ENCODE data around the gene SFXN5.

SFXN5 gene

DNA sequence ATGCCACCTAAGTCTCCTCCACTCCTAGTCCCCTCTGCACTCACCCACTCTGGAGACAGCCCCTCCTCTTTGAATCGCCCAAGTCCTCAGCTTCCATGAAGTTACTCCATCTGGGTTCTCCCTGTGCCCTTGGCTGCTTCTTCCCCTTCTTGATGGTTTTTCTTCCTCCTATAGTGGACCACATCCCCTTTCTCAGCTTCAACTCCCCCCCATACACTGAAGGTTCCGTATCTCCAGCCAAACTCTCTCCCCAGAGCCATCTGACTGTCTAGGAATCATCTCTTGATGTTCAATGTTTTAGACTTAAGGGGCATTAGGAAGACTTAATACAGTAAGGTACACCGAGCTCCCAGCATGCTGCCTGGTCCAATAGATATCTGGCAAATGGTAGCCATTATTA, 114.6 kb downstream of the SFXN5 start:
- DNase-seq (ENCODE audit: low read depth in 2 of 2) = no peak

GRCh38 chr2:72956050-72956395, 115.5 kb downstream of the SFXN5 start:
- no peak for DNase-seq (ENCODE audit: low read depth in 2 of 2)

- DNase-seq (ENCODE audit: low read depth in 2 of 2) = no peak
Measured at GRCh38 chr2:72955228-72956049, 116.1 kb downstream of the SFXN5 start.

- no peak for DNase-seq (ENCODE audit: low read depth in 2 of 2)
Measured at GRCh38 chr2:72954376-72955227, 116.9 kb downstream of the SFXN5 start.

GRCh38 chr2:72953976-72954375, 117.5 kb downstream of the SFXN5 start:
- DNase-seq (ENCODE audit: low read depth in 2 of 2) = no peak

GRCh38 chr2:72953528-72953927, 118.0 kb downstream of the SFXN5 start:
- DNase-seq (ENCODE audit: low read depth in 2 of 2) = no peak

DNA sequence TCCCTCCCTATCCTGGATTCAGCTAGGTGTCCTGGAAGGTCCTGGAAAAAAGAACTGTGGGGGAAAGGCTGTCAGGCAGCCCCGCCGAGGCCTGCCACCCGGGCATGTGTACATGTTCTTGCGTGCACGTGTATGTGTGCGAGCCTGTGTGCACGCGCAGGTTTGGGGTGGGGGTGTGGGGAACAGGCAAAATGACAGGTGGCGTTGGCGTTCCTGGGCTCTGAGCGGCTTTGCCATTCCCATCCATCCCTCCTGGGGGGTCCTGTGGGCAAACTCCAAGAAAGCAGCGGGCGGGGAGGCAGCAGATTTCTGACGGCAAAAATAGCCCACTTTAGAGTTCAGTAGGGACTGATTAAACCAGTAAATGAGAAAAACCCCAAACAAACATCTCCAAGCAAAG, 118.6 kb downstream of the SFXN5 start:
- no peak for DNase-seq (ENCODE audit: low read depth in 2 of 2)

DNA sequence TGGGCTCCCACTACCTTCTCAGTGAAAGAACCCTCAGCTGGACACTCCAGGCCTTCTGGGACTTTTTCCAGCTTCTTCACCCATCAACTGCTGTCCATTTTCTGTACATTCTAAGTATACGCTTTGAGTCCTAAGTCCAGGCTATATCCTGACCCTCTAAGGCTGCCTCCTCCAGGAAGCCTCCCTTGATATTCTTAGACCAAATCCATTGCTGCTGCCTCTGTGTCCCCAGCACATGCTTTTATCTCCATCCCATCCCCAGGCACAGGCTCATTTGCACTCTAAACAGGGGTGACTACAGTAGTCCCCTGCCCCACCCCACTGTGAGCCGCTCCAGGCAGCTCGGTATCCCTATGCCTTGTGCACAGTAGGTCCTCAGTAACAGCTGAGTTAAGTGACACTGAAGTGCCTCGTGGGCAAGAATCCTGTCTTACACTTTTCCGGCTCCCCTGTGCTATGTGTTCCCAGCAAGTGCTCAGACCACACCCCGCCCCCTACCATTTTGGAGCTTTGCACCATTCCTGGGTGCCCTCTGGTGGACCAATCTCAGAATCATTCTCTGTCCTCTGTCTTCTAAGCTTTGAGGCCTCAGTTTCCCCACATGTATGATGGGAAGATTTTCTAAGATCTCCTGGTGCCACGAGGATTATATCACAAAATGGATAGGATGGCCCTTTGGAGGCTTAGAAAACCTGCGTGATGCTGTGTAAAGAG, 119.2 kb downstream of the SFXN5 start:
- no peak for DNase-seq (ENCODE audit: low read depth in 2 of 2)

- DNase-seq (ENCODE audit: low read depth in 2 of 2) = no peak
Measured at GRCh38 chr2:72951303-72952095, 120.0 kb downstream of the SFXN5 start.

DNA sequence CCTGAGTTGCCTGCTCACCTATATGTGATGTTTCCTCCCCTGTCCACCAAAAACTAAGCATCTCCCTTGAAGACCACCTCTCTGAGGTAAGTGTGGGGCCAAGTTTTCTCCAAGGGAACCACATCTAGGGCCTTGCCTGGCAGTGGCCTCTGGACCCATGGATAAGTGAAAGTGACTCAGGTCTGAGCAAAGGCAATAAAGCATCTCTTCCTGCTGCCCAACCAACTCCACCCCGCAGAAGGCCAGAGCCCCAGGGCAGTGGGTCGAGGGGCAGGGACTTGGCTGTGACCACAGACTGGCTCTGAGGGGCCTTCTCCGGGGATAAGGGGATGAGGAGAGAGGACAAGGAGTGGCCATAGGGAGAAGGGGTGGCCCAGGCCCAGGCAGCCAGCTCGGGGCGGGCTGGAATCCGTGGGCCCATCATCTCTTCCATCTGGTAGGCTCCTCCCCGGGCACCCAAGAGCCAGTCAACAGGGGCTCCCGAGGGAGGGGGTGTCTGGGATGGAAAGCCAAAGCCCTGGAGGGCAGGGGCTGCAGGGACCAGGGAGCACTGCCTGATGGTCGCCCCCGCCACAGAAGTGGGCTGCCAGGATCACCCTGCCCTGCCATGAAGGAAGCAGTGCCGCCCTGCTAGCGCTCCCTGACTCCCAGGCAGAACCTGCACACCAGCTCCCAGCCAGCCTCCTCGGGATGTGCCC, 120.8 kb downstream of the SFXN5 start:
- DNase-seq (ENCODE audit: low read depth in 2 of 2) = no peak

DNA sequence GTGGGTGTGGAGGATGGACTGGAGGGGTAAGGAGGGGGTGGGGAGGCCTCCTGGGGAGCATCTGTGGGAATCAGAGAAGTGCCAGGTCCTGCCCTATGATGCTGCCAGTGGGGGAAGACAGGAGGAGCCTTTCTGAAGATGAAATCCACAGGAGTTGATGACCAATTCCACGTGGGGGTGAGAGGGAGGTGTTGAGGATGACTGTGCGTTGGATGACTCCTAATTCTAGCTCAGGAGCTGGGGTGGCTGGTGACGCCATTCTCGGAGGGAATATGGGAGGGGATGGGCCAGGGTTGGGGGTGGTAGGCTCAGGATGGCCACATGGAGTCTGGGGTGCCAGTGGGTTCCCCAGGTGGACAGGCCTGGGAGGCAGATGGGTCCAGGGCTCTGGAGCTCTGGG, 121.9 kb downstream of the SFXN5 start:
- DNase-seq (ENCODE audit: low read depth in 2 of 2) = no peak

GRCh38 chr2:72949045-72949444, 122.5 kb downstream of the SFXN5 start:
- no peak for DNase-seq (ENCODE audit: low read depth in 2 of 2)

- DNase-seq (ENCODE audit: low read depth in 2 of 2) = no peak
Measured at GRCh38 chr2:72947952-72948830, 123.3 kb downstream of the SFXN5 start.

- DNase-seq (ENCODE audit: low read depth in 2 of 2) = no peak
Measured at GRCh38 chr2:72946466-72946865, 125.0 kb downstream of the SFXN5 start.

GRCh38 chr2:72945450-72946019, 126.0 kb downstream of the SFXN5 start:
- DNase-seq (ENCODE audit: low read depth in 2 of 2) = no peak

GRCh38 chr2:72944804-72945449, 126.6 kb downstream of the SFXN5 start:
- DNase-seq (ENCODE audit: low read depth in 2 of 2) = no peak

GRCh38 chr2:72943540-72944395, 127.7 kb downstream of the SFXN5 start:
- no peak for DNase-seq (ENCODE audit: low read depth in 2 of 2)

DNA sequence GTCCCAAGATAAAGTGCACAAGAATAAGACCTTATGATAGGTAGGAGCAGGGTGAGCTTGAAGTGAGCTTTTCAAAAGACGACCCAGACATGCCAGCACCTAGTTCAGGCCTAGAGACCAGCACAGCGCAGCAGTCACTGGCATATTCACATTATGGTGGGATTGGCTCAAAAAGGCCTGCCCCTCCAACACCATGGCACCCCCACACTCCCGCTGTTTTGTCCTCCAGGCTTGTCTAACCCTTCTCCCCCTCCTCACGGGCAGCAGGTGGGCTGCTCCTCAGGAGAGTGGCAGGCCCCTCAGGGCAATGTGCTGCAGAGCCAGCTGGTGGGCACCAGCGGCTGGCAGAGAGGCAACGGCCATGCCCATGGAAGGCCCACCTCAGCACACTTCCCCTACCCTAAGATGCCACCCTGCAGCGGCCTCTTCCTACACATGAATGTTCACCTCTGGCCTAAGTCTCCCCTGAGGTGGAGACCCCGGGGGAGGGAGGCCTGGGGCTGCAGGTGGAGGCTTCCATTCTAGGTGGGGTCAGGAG, 128.6 kb downstream of the SFXN5 start:
- DNase-seq (ENCODE audit: low read depth in 2 of 2) = no peak

All from fibroblast of skin of left quadriceps (primary cell).